ENCODE measurements around the gene GTF2E1.

GRCh38 chr3:120801484-120801883 is 58.9 kb downstream of the GTF2E1 start:
- TF ChIP-seq CTCF (IDR thresholded peaks at IDR 0.05) (no peak), POLR2A (IDR thresholded peaks at IDR 0.05) (no peak)

Measured in thyroid gland (tissue), 4 donors.